Mammary epithelial cell (primary cell): ENCODE data around the gene BOLA3.

ENCODE experiments used
- EZH2 ChIP-seq: IDR thresholded peaks from 2 replicates; pipeline ENCODE4 v1.6.1; 2012; ENCODE audit warnings: low read length, inconsistent platforms, borderline replicate concordance
- TF ChIP-seq, protein P1 (sequence below), 2 donors: IDR thresholded peaks in 1 of 2; conservative IDR thresholded peaks in 1 of 2; 2 replicates each; pipeline ENCODE4 v1.5.1; 2011 to 2012; ENCODE audit warnings: inconsistent platforms in 2 of 2, low read length in 2 of 2, mild to moderate bottlenecking in 2 of 2, control low read depth in 1 of 2, low read depth in 1 of 2; ENCODE audit not compliant: insufficient read depth in 1 of 2; ENCODE audit errors: extremely low read depth in 1 of 2

DNA sequence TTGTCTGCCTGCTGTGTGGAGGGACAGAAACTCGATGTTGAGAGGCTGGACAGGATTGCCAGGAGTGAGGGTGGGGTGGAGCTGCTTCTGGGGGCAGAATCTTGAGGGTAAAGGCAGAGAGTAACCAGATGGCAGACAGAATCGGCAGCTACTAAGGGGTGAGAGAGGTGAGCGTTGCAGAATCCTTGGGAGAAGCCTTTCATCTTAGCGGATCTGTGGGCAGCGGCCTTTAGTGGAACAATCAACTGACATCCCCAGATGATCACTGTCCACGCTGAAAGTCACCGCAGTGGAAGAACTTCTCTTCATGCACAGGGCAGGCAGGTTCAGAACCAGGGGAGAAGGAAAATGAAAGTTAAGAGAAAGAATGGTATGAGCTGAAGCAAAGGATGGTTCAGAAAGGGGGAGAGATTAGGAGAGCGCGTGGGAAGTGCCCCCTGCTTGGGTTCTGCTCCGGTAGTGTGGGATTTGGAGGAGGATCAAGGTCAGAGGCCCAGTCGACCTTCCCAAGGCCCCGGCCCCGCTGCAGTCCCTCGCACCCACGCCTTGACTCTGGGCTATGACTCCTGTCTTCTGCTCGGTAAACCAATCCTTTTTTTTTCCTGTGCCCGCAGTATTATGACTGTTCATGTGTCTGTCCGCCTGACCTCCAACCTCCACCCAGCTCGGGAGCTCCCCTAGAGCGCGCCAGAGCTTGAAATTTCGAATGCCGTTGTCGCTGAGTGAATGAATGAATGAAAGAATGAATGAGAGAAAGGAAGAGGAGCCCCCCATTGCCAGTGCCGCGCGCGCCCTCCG lies 584 bp downstream of the BOLA3 start:
- no peak for TF ChIP-seq EZH2
- TF ChIP-seq, protein P1, sequence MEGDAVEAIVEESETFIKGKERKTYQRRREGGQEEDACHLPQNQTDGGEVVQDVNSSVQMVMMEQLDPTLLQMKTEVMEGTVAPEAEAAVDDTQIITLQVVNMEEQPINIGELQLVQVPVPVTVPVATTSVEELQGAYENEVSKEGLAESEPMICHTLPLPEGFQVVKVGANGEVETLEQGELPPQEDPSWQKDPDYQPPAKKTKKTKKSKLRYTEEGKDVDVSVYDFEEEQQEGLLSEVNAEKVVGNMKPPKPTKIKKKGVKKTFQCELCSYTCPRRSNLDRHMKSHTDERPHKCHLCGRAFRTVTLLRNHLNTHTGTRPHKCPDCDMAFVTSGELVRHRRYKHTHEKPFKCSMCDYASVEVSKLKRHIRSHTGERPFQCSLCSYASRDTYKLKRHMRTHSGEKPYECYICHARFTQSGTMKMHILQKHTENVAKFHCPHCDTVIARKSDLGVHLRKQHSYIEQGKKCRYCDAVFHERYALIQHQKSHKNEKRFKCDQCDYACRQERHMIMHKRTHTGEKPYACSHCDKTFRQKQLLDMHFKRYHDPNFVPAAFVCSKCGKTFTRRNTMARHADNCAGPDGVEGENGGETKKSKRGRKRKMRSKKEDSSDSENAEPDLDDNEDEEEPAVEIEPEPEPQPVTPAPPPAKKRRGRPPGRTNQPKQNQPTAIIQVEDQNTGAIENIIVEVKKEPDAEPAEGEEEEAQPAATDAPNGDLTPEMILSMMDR (conservative IDR thresholded peaks at IDR 0.05 in 1 of 2, IDR thresholded peaks at IDR 0.05 in 1 of 2; ENCODE audit: extremely low read depth in 1 of 2, insufficient read depth in 1 of 2, low read depth in 1 of 2, low read length in 2 of 2): no peak
